ENCODE measurements around the gene HNRNPA3.

DNA sequence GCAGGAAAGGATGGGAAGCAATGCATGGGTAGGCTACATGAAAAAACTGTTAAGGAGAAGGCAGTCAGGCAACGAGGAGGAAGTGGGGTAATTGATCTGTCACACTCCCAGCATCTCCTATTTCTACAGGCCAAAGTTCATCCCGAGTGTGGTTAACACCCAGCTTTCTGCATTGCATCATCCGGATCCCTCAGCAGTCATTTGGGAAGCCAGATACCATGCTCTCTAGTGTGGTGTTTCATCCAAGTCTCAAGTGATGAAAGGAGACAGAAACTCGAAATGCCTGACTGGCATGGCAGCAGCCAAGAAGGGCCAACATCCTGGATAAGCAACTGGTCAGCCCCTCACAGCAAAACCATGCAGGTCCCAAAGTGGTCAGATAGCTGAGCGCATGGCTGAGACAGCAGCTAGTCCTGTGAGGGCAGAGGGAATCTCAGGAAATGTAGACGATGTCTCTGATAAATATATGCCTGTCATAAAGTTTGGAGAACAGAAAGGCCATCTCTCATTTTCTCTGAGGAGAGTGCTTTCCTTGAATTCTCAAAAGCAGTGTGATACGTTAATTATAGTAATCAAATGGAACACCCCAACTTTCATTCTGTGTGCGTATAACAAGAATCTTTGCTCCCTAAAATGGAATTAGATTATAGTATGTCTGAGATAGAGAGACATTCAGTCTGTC, 24.8 kb upstream of the HNRNPA3 start:
- TF ChIP-seq CTCF (IDR thresholded peaks at IDR 0.05) (no peak), POLR2A (IDR thresholded peaks at IDR 0.05) (no peak)

Data from uterus (tissue), 2 donors.